T-helper 1 cell treated with Interleukin-12 subunit alpha and Interleukin-12 subunit beta and Interleukin-4 antibody, amounts not matched to agents 30 μg/mL and 1 μg/mL, for 36 hours (primary cell): ENCODE data around the gene MPST.

Experiments
- H3K27ac Mint-ChIP-seq: one replicate; pipeline ENCODE4 v1.8.0; 2021; ENCODE audit warnings: mild to moderate bottlenecking, mixed read lengths
- H3K27me3 Mint-ChIP-seq: one replicate; pipeline ENCODE4 v1.8.0; 2021; ENCODE audit warnings: low read depth, mixed read lengths
- H3K36me3 Mint-ChIP-seq: one replicate; pipeline ENCODE4 v1.8.0; 2021; ENCODE audit warnings: low read depth, mixed read lengths
- H3K4me1 Mint-ChIP-seq: one replicate; pipeline ENCODE4 v1.8.0; 2021; ENCODE audit warnings: low read depth, mixed read lengths
- H3K4me3 Mint-ChIP-seq: one replicate; pipeline ENCODE4 v1.8.0; 2021; ENCODE audit warnings: mild to moderate bottlenecking, moderate library complexity, mixed read lengths
- H3K9me3 Mint-ChIP-seq: one replicate; pipeline ENCODE4 v1.8.0; 2021; ENCODE audit warnings: mixed read lengths

Gene MPST

GRCh38 chr22:37053310-37054055, 33.9 kb downstream of the MPST start:
- Mint-ChIP-seq H3K4me1 (peaks cover 6% of the 10 kb centered on the region), H3K9me3 (no peaks in the 10 kb centered on the region), H3K27me3 (no peaks in the 10 kb centered on the region), H3K36me3 (peaks cover 15% of the 10 kb centered on the region), H3K4me3 (peak overlapping the region; percentile 28), H3K27ac (no peak overlapping the region)

- Mint-ChIP-seq H3K4me3 (peak overlapping the region; percentile 28), H3K36me3 (peaks cover 15% of the 10 kb centered on the region), H3K27ac (no peak overlapping the region), H3K9me3 (no peaks in the 10 kb centered on the region), H3K27me3 (no peaks in the 10 kb centered on the region), H3K4me1 (peaks cover 6% of the 10 kb centered on the region)
Measured at GRCh38 chr22:37054056-37054395, 34.5 kb downstream of the MPST start.

GRCh38 chr22:37054600-37055365, 35.2 kb downstream of the MPST start:
- no peak overlapping the region for H3K4me3 Mint-ChIP-seq
- H3K27me3 Mint-ChIP-seq, result no peaks in the 10 kb centered on the region
- H3K36me3 Mint-ChIP-seq, result peaks cover 15% of the 10 kb centered on the region
- no peaks in the 10 kb centered on the region for H3K9me3 Mint-ChIP-seq
- no peak overlapping the region for H3K27ac Mint-ChIP-seq
- H3K4me1 Mint-ChIP-seq, result peaks cover 6% of the 10 kb centered on the region

GRCh38 chr22:37056246-37056645, 36.7 kb downstream of the MPST start:
- Mint-ChIP-seq H3K27ac (no peak overlapping the region), H3K27me3 (no peaks in the 10 kb centered on the region), H3K9me3 (no peaks in the 10 kb centered on the region), H3K4me1 (peaks cover 8% of the 10 kb centered on the region), H3K36me3 (peaks cover 17% of the 10 kb centered on the region), H3K4me3 (no peak overlapping the region)

GRCh38 chr22:37057226-37057625, 37.7 kb downstream of the MPST start:
- peaks cover 11% of the 10 kb centered on the region for H3K4me1 Mint-ChIP-seq
- H3K27me3 Mint-ChIP-seq, result no peaks in the 10 kb centered on the region
- H3K36me3 Mint-ChIP-seq, result peaks cover 17% of the 10 kb centered on the region
- H3K9me3 Mint-ChIP-seq, result no peaks in the 10 kb centered on the region
- H3K27ac Mint-ChIP-seq, result no peak overlapping the region
- H3K4me3 Mint-ChIP-seq, result no peak overlapping the region

- peaks cover 6% of the 10 kb centered on the region for H3K4me1 Mint-ChIP-seq
- H3K4me3 Mint-ChIP-seq, result no peak overlapping the region
- no peaks in the 10 kb centered on the region for H3K9me3 Mint-ChIP-seq
- no peak overlapping the region for H3K27ac Mint-ChIP-seq
- peaks cover 17% of the 10 kb centered on the region for H3K36me3 Mint-ChIP-seq
- H3K27me3 Mint-ChIP-seq, result no peaks in the 10 kb centered on the region
Measured at GRCh38 chr22:37057796-37058510, 38.4 kb downstream of the MPST start.

- Mint-ChIP-seq H3K27ac (no peak overlapping the region), H3K4me3 (no peak overlapping the region), H3K36me3 (peaks cover 17% of the 10 kb centered on the region), H3K9me3 (no peaks in the 10 kb centered on the region), H3K27me3 (no peaks in the 10 kb centered on the region), H3K4me1 (peaks cover 5% of the 10 kb centered on the region)
Measured at GRCh38 chr22:37058917-37059701, 39.6 kb downstream of the MPST start.

- H3K36me3 Mint-ChIP-seq, result peaks cover 20% of the 10 kb centered on the region
- H3K27me3 Mint-ChIP-seq, result no peaks in the 10 kb centered on the region
- no peak overlapping the region for H3K27ac Mint-ChIP-seq
- no peak overlapping the region for H3K4me3 Mint-ChIP-seq
- H3K9me3 Mint-ChIP-seq, result no peaks in the 10 kb centered on the region
- peaks cover 5% of the 10 kb centered on the region for H3K4me1 Mint-ChIP-seq
Measured at GRCh38 chr22:37059876-37060449, 40.4 kb downstream of the MPST start.

- Mint-ChIP-seq H3K27me3 (no peaks in the 10 kb centered on the region), H3K4me1 (peaks cover 5% of the 10 kb centered on the region), H3K4me3 (no peak overlapping the region), H3K27ac (peak overlapping the region; percentile 15), H3K9me3 (no peaks in the 10 kb centered on the region), H3K36me3 (peaks cover 16% of the 10 kb centered on the region)
Measured at GRCh38 chr22:37060801-37061610, 41.5 kb downstream of the MPST start.

GRCh38 chr22:37061611-37062375, 42.3 kb downstream of the MPST start:
- H3K27ac Mint-ChIP-seq, result no peak overlapping the region

GRCh38 chr22:37062376-37062675, 42.8 kb downstream of the MPST start:
- Mint-ChIP-seq H3K27ac (no peak overlapping the region), H3K4me1 (peaks cover 5% of the 10 kb centered on the region), H3K9me3 (no peaks in the 10 kb centered on the region), H3K4me3 (no peak overlapping the region), H3K36me3 (peaks cover 12% of the 10 kb centered on the region), H3K27me3 (no peaks in the 10 kb centered on the region)

More at GRCh38 chr22:37061611-37062375, 42.3 kb downstream of the MPST start:
- H3K4me3 Mint-ChIP-seq, result no peak overlapping the region
- H3K27me3 Mint-ChIP-seq, result no peaks in the 10 kb centered on the region
- peaks cover 5% of the 10 kb centered on the region for H3K4me1 Mint-ChIP-seq
- no peaks in the 10 kb centered on the region for H3K9me3 Mint-ChIP-seq
- peaks cover 12% of the 10 kb centered on the region for H3K36me3 Mint-ChIP-seq

- no peak overlapping the region for H3K27ac Mint-ChIP-seq
- peaks cover 5% of the 10 kb centered on the region for H3K4me1 Mint-ChIP-seq
- H3K4me3 Mint-ChIP-seq, result no peak overlapping the region
- H3K9me3 Mint-ChIP-seq, result no peaks in the 10 kb centered on the region
- H3K27me3 Mint-ChIP-seq, result no peaks in the 10 kb centered on the region
- peaks cover 8% of the 10 kb centered on the region for H3K36me3 Mint-ChIP-seq
Measured at GRCh38 chr22:37062702-37063381, 43.3 kb downstream of the MPST start.
